Measurements from ENCODE around the gene CDK11B.
"Not testable (repeated sequence)": the region's sequence is repeated elsewhere in the genome, so short reads cannot be mapped to it uniquely, and the experiment has no call there.

Gene CDK11B

DNA sequence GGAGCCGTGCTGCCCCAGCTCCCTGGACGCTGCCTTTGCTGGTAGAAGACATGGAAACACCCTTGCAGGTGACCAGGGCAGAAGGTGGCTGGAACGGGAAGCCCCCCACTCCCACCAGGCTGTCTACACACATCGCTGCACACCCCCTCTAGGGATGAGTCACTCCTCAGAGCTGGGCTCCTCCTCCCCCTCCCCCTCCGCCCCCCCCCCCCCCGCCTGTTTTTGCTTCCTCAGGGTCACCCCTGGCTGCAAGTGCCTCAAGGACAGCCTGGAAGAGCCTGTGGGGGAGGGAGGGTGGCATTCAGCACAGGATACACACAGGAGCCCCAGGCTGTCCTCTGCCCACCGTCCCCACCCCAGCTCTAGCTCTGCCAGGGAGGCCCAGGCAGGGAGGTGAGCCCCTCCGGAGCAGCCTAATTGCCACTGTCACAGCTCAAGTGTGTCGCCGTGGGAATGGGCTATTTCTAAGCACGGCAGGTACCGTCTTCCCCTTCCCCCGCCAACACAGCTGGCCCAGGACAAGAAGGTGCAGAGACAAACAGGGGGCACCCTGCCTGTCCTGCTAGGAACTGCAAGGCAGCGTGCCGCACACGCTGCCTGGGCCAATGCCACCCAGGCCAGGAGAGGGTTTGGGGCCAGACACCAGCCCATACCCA is 61.4 kb downstream of the CDK11B start:
- DNase-seq, result no peak

DNA sequence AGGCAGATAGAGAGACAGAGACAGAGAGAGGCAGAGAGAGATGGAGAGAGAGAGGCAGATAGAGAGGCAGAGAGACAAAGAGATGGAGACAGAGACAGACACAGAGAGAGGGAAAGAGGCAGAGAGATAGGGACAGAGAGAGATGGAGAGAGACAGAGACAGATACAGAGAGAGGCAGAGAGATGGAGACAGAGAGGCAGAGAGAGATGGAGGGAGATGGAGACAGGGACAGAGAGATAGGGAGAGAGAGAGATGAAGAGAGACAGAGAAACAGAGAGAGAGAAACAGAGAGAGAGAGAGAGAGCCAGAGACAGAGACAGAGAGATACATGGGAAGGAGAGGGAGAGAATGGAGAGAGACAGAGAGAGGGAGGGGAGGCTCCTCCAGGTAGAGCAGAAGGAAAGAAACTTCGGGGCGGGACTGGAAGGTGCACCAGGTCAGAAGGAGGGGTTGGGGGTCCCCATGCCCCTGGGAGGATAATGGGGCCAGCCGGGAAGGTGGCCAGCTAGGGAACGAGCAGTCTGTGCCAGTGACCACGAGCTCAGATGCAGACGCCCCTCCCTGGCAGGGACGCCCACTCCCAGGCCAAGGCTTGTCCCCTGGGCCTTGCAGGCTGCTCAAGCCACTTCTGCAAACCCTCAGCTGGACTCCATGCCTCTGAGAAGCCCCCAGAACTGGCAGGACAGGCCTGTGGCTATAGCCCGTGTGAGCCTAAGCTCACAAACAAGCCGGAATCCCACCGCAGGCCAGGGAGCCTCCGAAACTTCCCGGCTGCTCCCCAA is 62.1 kb downstream of the CDK11B start:
- DNase-seq, result no peak

DNA sequence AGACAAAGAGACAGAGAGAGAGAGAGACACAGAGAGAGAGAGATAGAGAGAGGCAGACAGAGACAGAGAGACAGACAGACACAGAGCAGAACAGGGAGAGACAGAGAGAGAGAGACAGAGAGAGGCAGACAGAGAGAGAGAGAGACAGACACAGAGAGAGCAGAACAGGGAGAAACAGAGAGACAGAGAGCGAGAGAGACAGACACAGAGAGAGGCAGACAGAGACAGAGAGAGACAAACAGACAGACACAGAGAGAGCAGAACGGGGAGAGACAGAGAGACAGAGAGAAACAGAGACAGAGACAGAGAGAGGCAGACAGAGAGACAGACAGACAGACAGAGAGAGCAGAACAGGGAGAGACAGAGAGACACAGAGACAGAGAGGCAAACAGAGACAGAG is 63.5 kb downstream of the CDK11B start:
- not testable (repeated sequence) for DNase-seq

DNA sequence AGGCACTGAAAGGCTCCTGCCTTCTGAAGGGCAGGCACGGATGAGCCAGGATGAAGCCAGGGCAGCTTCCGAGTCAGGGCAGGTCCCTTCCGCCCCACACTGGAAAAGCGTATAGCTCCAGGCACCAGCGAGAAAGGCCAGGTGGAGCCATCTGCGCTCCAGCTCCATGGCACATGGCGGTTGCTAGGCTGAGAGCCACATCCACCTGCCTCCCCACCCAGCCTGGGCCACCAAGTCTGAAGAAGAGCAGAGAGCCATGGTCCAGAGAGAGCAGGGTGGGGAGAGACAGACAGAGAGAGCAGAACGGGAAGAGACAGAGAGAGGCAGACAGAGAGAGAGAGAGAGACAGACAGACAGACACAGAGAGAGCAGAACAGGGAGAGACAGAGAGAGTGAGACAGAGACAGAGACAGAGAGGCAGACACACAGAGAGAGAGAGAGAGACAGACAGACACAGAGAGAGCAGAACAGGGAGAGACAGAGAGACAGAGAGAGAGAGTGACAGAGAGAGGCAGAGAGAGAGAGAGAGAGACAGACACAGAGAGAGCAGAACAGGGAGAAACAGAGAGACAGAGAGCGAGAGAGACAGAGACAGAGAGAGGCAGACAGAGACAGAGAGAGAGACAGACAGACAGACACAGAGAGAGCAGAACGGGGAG is 64.1 kb downstream of the CDK11B start:
- DNase-seq, result no peak

DNA sequence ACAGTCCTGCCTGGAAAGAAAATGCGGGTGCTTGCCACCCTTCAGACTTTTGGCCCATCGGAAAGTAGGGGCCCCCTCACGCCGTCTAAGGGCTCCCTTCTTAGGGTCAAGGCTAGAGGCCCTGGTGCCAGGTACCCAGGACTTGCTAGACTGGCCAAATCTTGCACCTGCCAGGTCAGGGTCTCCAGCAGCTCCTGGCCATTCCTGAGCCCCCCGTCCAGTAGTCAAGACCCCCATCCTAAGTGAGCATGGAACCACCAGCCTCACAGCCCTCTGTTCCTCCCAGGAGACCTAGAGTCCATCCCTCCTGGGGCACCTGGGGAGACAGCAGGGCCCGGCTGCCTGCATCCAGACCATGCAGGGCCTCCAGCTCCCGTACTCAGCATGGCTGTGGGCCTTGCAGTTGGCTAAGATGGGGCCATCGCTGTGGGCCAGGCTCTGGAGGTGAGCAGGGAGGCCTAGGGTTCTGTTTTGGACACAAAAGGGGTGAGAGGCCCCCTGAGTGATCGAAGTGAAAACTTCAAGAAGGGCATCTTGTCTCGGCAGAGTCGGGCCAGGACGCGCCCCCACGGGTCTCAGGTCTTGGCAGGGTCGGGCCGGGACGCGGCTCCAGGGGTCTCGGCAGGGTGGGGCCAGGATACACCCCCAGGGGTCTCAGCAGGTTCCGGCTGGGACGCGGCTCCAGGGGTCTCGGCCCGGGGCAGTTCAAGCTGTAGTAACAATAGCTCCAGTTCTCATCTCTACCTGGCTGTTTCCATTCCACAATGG is 64.8 kb downstream of the CDK11B start:
- DNase-seq, result no peak

DNA sequence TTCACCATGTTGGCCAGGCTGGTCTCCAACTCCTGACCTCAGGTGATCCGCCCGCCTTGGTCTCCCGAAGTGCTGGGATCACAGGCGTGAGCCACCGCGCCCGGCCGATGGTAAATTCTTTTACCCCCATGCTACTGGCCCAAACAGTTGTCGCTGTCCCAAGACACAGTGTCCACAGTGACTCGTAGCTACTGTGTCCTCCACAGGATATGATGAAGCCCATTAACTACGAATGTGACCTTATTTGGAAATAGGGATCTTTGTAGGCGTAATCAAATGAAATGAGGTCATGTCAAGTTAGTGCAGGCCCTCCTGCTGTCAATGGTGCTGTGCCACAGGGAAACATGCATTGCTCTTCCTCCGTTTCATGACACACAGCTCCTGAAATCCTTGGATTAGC is 67.4 kb downstream of the CDK11B start:
- DNase-seq, result no peak
